Astrocyte (in vitro differentiated cells and primary cell): Measurements from ENCODE around the gene MED15.
"Not testable (repeated sequence)": the region's sequence is repeated elsewhere in the genome, so short reads cannot be mapped to it uniquely, and the experiment has no call there.

Source experiments
- CTCF ChIP-seq: IDR thresholded peaks from 2 replicates; pipeline ENCODE4 v1.5.1; 2011; ENCODE audit warnings: low read depth, mild to moderate bottlenecking, inconsistent platforms, low read length, moderate library complexity; ENCODE audit not compliant: insufficient read depth
- EZH2 ChIP-seq: IDR thresholded peaks from 2 replicates; pipeline ENCODE4 v1.6.1; 2012; ENCODE audit warnings: mild to moderate bottlenecking, low read length, inconsistent platforms; ENCODE audit not compliant: insufficient read depth

- TF ChIP-seq CTCF, EZH2: not testable (repeated sequence)
Measured at GRCh38 chr22:20538875-20539274, 31.5 kb downstream of the MED15 start.
